Peyer's patch (tissue), 4 donors: ENCODE results near the gene SLX4IP. TPM values are rescaled to one million over a fixed set of nuclear protein-coding genes. Genes with fewer than 3 reads are reported as not detected.
A peak's percentile ranks its signal among the peaks of the same experiment; 100 is the strongest.

Experiments used
- DNase-seq, 3 donors: peaks; one replicate each; pipeline ENCODE4 v3.0.0-alpha.2; 2017 to 2019
- H3K27ac ChIP-seq, 4 donors: fragments of 200-600 bp; sonication (generic); one replicate each; pipeline ENCODE4 v1.5.1; 2016 to 2019
- H3K27me3 ChIP-seq, 2 donors: fragments of 200-600 bp; sonication (generic); one replicate each; pipeline ENCODE4 v1.5.1; 2019
- H3K36me3 ChIP-seq, 3 donors: fragments of 200-600 bp; sonication (generic); one replicate each; pipeline ENCODE4 v1.5.1; 2016 to 2019
- H3K4me1 ChIP-seq, 4 donors: fragments of 200-600 bp; sonication (generic); one replicate each; pipeline ENCODE4 v1.5.1; 2016 to 2019
- H3K4me3 ChIP-seq, 4 donors: fragments of 200-600 bp; sonication (generic); 1 replicate in 3 of 4; 2 replicates in 1 of 4; pipeline ENCODE4 v1.5.1; 2016 to 2019; ENCODE audit warnings: mild to moderate bottlenecking in 1 of 4
- H3K9me3 ChIP-seq, 4 donors: fragments of 200-600 bp; sonication (generic); one replicate each; pipeline ENCODE4 v1.5.1; 2016 to 2019; ENCODE audit warnings: mild to moderate bottlenecking in 1 of 4
- CTCF ChIP-seq, 6 experiments: fragments of 450-650 bp in 4 of 6; fragments of 200-600 bp in 2 of 6; sonication (generic) in 1 of 6; IDR thresholded peaks; one replicate each; pipeline ENCODE4 v1.5.1; 2017 to 2019; ENCODE audit warnings: antibody characterized with exemption in 6 of 6, mild to moderate bottlenecking in 3 of 6, moderate library complexity in 1 of 6
- POLR2A ChIP-seq, 2 donors: fragments of 450-650 bp; IDR thresholded peaks; one replicate each; pipeline ENCODE4 v1.5.1; 2017; ENCODE audit warnings: antibody characterized with exemption in 2 of 2, mild to moderate bottlenecking in 2 of 2, moderate library complexity in 2 of 2
- total RNA-seq, 4 donors: library from RNA; depleted of rRNA; stranded (reverse); fragments of >200 nt; gene quantifications; one replicate each; pipeline ENCODE4 v1.1.0, GENCODE V29; 2016

SLX4IP gene
- total RNA-seq, 4 donors from 2014 or later = 6.1 to 9.0 (median 7.9) TPM

GRCh38 chr20:10636326-10636818 is 201.3 kb downstream of the SLX4IP start:
- TF ChIP-seq POLR2A (IDR thresholded peaks at IDR 0.05) (no peak), CTCF (IDR thresholded peaks at IDR 0.05) (no peak)
- no peak for DNase-seq
- H3K4me1 ChIP-seq = peaks cover 0 to 14% (median 0%) of the 10 kb centered on the region in 4 donors
- H3K36me3 ChIP-seq = peaks cover 0 to 35% (median 0%) of the 10 kb centered on the region in 3 donors
- no peak overlapping the region for H3K4me3 ChIP-seq
- H3K9me3 ChIP-seq = no peaks in the 10 kb centered on the region
- peak overlapping the region in 3 of 4 donors; percentile 36 to 71 (median 50) for H3K27ac ChIP-seq
- no peaks in the 10 kb centered on the region for H3K27me3 ChIP-seq

GRCh38 chr20:10637031-10637559 is 202.0 kb downstream of the SLX4IP start:
- no peaks in the 10 kb centered on the region for H3K27me3 ChIP-seq
- peak overlapping the region in 3 of 4 donors; percentile 36 to 71 (median 50) for H3K27ac ChIP-seq
- H3K9me3 ChIP-seq = no peaks in the 10 kb centered on the region
- DNase-seq = no peak
- no peak overlapping the region for H3K4me3 ChIP-seq
- peaks cover 0 to 14% (median 0%) of the 10 kb centered on the region in 4 donors for H3K4me1 ChIP-seq
- no peak for TF ChIP-seq POLR2A (IDR thresholded peaks at IDR 0.05)
- TF ChIP-seq CTCF (IDR thresholded peaks at IDR 0.05) = no peak
- peaks cover 0 to 43% (median 0%) of the 10 kb centered on the region in 3 donors for H3K36me3 ChIP-seq

GRCh38 chr20:10637563-10637962 is 202.5 kb downstream of the SLX4IP start:
- Histone ChIP-seq H3K27me3 (no peaks in the 10 kb centered on the region), H3K36me3 (peaks cover 0 to 47% (median 0%) of the 10 kb centered on the region in 3 donors), H3K9me3 (no peaks in the 10 kb centered on the region), H3K4me3 (no peak overlapping the region), H3K4me1 (peaks cover 0 to 14% (median 0%) of the 10 kb centered on the region in 4 donors), H3K27ac (peak overlapping the region in 3 of 4 donors; percentile 36 to 71 (median 50))
- no peak for DNase-seq
- TF ChIP-seq POLR2A (IDR thresholded peaks at IDR 0.05) (no peak), CTCF (IDR thresholded peaks at IDR 0.05) (no peak)

GRCh38 chr20:10639077-10639736 is 204.1 kb downstream of the SLX4IP start:
- H3K9me3 ChIP-seq = no peaks in the 10 kb centered on the region
- H3K27ac ChIP-seq = peak overlapping the region in 1 of 4 donors; percentile 31
- DNase-seq = no peak
- H3K27me3 ChIP-seq = no peaks in the 10 kb centered on the region
- H3K36me3 ChIP-seq = peaks cover 0 to 63% (median 0%) of the 10 kb centered on the region in 3 donors
- TF ChIP-seq CTCF (IDR thresholded peaks at IDR 0.05) (no peak), POLR2A (IDR thresholded peaks at IDR 0.05) (no peak)
- no peak overlapping the region for H3K4me3 ChIP-seq
- H3K4me1 ChIP-seq = peaks cover 0 to 14% (median 0%) of the 10 kb centered on the region in 4 donors

GRCh38 chr20:10639737-10640556 is 204.8 kb downstream of the SLX4IP start:
- TF ChIP-seq POLR2A (IDR thresholded peaks at IDR 0.05) (no peak), CTCF (IDR thresholded peaks at IDR 0.05) (no peak)
- Histone ChIP-seq H3K9me3 (no peaks in the 10 kb centered on the region), H3K4me1 (peaks cover 0 to 14% (median 0%) of the 10 kb centered on the region in 4 donors), H3K27me3 (no peaks in the 10 kb centered on the region), H3K36me3 (peaks cover 0 to 70% (median 0%) of the 10 kb centered on the region in 3 donors), H3K27ac (peak overlapping the region in 1 of 4 donors; percentile 37), H3K4me3 (no peak overlapping the region)
- no peak for DNase-seq
